NCI-H226 (cell line): ENCODE data around the gene TENT4A.

Experiments used
- DNase-seq: peaks from one replicate; pipeline ENCODE4 v3.0.0-alpha.2; 2015

The TENT4A gene

DNA sequence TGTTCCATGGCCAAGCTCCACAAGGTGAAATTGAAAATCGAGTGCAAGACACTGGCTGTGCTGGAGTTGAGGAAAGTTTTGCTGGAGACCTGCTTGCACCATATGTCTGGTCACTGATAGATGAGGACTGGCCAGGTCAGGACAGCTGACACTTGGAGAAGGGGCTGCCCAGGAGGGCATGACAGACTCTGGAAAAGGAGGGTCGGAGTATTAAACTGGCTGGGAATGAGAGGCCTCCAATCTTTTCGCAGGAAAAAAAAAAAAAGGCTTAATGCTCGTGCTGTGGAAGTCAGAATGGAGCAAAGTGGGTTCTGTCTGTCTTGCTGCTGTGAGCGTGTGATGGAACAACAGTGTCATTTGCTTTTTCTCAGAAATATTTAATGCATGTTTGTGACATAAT is 5.5 kb downstream of the TENT4A start:
- no peak for DNase-seq

DNA sequence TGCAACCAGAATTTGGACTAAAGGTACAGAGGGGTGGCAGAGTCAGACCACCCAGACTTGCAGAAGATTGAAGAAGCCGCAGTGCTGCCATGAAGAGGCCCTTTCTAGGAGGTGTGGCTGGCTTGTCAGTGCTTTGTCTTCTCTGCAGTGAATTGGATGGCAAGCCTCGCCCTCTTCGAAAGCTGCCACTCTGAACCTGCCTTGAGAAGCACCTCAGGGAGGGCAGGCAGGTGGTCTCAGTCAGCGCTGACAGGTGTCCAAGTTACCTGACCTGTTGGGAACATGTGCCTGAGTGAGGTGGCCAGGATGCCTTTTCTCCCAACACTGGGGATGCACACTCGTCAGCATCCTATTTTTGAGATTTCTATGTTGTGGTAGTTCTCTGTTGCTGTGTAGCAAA is 6.2 kb downstream of the TENT4A start:
- no peak for DNase-seq

- no peak for DNase-seq
Observed at GRCh38 chr5:6719896-6720560, 6.8 kb downstream of the TENT4A start.

DNA sequence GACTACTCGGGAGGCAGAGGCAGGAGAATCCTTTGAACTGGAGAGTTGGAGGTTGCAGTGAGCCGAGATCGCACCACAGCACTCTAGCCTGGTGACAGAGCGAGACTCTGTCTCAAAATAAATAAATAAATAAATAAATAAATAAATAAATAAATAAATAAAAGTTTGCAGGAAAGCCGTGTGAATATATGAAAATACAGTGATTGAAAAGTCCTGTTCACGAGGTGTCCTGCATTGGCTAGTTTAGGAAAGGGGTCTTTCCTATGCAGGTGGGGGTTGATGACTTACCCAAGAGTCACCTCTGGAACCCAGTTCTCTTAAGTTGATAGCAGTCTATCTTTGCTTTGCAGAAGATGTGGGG is 7.3 kb downstream of the TENT4A start:
- no peak for DNase-seq

DNA sequence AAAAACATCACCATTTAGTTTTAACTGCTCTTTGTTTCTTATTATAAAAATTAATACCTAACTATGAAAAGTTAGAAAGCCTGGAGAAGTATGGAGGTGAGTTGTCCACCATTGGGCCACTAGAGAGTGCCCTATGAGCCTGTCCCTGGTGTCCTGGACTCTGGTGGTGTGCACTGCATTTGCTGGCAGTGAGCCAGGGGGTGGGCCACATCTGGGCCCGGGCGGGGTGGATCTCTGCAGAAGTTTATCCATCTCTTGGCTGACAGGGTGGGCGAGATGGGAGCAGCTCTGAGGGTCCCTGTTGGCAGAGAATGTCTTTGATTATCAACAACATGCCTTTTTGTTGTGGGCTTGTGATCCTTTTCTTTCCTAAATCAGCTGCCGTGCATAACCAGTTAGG is 8.2 kb downstream of the TENT4A start:
- DNase-seq = no peak

DNA sequence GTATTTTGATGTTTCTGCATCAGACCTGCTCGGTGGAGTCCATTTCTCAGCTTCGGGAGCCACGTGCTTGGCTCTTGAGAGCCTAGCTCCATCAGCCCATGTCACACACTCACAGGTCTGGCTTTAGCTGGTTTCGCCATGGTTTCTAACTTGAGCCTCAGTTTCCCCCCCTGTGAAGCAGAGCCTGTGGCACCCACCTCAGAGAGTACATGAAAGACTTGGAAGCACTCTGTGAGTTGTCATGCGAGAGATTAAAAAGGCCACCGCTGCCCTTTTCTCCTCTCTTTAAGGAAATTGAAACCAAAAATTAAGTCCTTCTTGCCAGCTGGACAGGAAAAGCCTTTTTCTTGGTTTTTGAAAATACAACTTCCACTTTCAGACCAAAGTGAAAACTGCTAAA is 8.8 kb downstream of the TENT4A start:
- DNase-seq = no peak

- no peak for DNase-seq
Observed at GRCh38 chr5:6723122-6723815, 10.0 kb downstream of the TENT4A start.

GRCh38 chr5:6723816-6724300 is 10.6 kb downstream of the TENT4A start:
- no peak for DNase-seq

- DNase-seq = no peak
Observed at GRCh38 chr5:6724321-6724929, 11.2 kb downstream of the TENT4A start.

DNA sequence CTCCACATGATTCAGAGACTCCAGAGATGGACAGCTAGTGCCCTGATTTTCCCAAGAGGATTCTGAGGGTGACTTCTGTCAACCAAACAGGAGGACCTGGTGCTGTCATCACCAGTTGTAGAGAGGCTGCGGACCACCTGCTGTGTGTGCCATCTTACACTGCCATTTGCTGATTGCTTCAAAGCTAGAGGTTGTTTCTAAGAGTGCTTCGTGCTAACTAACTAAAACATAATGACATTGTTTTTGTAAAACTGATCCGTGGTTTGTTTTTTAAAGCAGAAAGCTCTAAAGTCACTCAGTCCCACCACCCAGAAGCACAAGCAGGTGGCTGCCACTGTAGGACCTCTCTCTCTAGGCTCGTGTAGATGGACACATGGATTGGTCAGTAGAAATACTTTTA is 12.2 kb downstream of the TENT4A start:
- no peak for DNase-seq

- DNase-seq = no peak
Observed at GRCh38 chr5:6726006-6726405, 12.8 kb downstream of the TENT4A start.

GRCh38 chr5:6727231-6727630 is 14.0 kb downstream of the TENT4A start:
- DNase-seq = no peak

DNA sequence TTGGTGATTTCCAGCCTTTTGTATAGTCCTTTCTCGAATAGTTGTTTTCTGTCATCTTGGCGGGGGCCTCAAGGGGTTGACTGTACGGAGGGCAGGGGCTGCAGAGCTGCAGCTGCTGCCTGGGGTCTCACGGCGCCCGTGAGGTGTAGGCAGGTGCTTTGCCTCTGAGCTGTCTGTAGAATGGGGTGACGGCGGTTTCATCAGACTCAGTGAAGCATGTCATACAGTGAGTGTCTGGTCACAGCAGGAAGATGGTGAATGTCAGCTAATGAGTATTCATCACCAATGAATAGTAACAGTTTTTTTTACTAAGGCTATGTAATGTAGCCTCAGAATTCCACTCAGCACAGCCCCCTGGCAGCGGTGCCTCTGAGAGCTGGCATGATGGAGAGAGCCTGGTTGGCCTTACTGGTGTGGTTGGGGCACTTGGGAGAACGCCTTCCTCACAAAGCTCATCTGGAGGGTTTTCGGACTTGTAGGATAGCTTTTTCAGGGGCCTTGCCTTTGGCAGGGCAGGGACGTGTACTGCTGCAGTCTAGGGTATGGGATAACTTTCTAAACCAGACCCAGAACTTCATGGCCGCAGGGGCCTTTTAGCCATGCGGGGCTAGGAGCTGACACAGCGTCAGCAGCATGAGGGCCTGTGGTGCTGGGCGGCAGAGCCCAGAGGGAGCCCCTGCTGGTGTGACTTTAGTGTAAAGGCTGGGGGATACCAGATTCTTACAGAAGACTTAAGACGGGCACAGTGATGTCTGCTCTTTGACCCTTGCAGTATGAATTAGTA is 15.0 kb downstream of the TENT4A start:
- no peak for DNase-seq

DNA sequence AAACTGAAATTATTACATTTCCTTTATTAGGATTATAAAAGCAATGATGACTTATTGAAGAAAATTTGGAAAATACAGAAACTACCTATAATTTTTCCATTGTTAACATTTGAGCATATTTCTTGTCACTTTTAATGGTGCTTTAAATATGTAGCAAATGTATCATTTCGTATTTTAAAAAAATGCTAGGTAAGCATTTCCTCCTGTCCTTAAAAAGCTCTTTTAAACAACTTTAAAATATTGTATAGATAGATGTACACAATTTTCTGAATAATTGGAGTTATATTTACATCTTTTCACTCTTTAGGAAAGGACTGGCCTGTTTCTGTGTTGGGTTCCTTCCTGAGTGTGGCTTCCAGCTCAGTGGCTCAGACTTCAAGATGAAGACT is 15.6 kb downstream of the TENT4A start:
- DNase-seq = no peak

GRCh38 chr5:6729386-6730310 is 16.4 kb downstream of the TENT4A start:
- DNase-seq = no peak

DNA sequence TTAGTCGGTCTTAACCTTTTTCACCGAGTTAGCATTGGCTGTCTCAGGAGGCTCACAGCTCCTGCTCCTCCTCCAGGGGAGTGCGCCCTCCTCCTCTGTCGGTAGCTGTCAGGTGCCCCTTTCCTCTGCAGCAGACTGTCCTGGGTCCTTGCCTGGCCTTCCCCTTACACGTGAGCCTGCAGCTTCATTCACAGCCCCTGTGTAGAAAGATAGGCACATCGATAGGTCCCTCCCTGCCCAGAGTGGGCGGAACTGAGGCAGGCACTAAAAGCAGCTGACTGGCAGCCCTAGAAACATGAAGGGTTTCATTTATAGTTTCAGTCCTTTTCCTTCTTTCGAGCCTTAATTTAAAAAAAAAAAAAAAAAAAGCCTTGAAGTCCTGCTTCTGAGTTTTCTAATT is 17.2 kb downstream of the TENT4A start:
- DNase-seq = no peak

DNA sequence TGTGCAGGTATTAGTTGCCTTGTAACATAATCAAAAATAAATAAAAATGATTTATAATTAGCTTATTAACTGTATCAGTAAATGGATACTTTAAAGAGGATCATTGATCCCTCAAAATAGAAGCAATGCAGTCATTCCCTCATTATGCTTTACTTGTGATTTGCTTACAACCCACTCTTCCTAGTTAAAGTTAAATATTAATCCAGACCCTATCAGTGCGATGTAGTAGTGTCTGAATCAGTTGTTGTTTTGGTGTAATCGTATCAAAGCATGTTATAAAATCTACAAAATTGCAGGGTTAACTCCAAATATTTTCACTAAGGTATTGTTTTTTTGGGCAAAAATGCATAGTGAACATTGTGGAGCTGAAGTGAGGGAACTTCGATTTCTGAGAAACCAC is 17.6 kb downstream of the TENT4A start:
- no peak for DNase-seq

DNA sequence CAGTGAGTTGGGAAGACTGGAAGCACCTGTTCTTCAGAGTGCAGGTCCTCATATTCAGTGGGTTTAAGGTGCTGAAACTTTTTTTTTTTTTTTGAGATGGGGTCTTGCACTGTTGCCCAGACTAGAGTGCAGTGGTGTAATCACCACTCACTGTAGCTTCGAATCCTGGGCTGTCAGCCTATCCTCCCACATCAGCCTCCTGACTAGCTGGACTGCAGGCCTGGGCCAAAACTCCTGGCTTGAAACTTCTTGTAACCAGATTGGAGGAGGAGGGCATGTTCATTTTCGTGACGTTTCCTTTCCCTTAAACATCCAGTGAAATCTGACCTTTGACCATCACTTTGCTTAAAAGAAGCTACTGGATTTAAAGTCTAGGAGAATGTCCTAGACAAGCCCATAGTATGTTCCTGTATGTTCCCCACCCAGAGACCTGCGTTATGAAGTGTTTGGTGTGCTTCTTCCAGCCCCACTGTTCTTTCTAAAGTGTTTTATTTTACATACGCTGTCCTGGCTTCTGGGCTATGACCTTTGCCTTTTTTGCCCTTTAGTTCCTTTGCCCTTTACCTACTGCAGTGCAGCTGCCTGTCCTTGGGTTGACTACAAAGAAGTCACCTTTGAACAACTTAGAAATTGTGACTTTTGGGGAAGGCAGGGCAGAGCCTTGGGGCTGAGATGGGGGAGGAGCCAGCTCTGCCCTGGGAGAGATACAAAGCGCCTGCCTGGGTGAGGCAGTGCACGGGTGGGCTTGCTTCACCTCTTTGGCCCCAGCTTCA is 18.4 kb downstream of the TENT4A start:
- no peak for DNase-seq

DNA sequence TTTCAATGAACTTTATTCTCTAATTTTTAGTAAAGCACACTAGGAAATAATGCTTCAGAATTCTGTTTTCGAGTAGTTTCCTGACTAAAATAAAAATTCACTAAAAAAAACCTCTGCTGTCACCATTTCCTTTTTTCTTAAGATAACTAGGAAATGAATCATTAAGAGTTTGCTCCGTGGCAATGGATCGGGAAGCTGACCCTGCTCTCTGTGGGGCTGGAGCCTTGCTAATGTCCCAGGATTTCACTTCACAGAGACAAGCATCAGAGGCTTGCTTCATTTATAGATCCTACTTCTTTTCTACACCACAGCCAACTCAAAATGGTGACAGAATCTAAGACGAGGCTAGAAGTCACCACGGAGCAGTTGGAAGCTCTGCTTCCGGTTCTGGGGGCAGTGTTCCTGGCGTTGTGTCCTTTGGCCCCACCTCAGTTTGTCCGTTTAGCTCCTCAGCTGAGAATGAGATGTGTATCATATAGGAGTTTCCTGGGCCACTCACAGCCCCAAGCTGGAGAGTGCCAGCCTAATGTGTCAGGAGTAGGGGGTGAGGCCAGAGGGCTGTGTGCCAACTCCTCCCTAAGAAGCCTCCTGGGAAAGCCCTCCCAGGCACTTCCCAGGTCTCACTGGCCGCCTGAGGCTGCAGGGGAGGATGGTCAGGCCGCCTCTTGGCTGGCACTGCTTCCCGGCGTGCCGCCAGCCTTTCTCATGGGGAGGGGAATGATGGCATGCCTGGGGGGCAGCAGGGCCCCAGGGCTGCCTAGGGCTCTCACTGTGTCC is 19.6 kb downstream of the TENT4A start:
- DNase-seq = peak; percentile 97

- peak; percentile 93 for DNase-seq
Observed at GRCh38 chr5:6733411-6734242, 20.4 kb downstream of the TENT4A start.
